GM23338 (cell line): ENCODE measurements around the gene ADGRD1.

Experiments used
- EZH2 ChIP-seq: fragments of 200-600 bp; sonication (generic); IDR thresholded peaks from one replicate; pipeline ENCODE4 v1.8.0; 2017; ENCODE audit warnings: antibody characterized with exemption, mild to moderate bottlenecking, low read depth; ENCODE audit not compliant: unreplicated experiment
- POLR2AphosphoS5 ChIP-seq: IDR thresholded peaks from 2 replicates; pipeline ENCODE4 v1.6.1; 2016; ENCODE audit warnings: antibody characterized with exemption, low read depth
- TF ChIP-seq, protein P1 (sequence below), 2 experiments: fragments of 200-600 bp in 1 of 2; sonication (generic) in 1 of 2; conservative IDR thresholded peaks; 2 replicates each; pipeline versions ENCODE4 v1.5.1 to v1.6.1; 2016 to 2017; ENCODE audit warnings: antibody characterized with exemption in 2 of 2, low read depth in 2 of 2, mild to moderate bottlenecking in 2 of 2, moderate library complexity in 1 of 2

DNA sequence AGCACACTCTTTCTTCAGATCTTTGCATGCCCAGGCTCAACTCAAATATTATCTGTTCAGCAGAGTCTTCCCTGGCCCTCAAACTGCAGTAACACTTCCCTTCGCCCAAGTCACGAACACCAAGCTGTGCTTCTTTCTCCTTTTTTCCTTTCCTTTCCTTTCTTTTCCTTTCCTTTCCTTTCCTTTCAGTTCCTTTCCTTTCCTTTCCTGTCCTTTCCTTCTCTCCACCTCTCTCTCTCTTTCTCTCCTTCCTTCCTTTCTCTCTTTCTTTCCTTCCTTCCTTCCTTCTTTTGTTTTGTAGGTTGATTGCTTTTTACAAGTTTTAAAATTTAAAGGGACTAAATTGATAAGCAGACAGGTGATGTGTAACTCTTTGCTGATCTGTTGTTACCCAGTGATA lies 19.0 kb upstream of the ADGRD1 start:
- TF ChIP-seq, protein P1, sequence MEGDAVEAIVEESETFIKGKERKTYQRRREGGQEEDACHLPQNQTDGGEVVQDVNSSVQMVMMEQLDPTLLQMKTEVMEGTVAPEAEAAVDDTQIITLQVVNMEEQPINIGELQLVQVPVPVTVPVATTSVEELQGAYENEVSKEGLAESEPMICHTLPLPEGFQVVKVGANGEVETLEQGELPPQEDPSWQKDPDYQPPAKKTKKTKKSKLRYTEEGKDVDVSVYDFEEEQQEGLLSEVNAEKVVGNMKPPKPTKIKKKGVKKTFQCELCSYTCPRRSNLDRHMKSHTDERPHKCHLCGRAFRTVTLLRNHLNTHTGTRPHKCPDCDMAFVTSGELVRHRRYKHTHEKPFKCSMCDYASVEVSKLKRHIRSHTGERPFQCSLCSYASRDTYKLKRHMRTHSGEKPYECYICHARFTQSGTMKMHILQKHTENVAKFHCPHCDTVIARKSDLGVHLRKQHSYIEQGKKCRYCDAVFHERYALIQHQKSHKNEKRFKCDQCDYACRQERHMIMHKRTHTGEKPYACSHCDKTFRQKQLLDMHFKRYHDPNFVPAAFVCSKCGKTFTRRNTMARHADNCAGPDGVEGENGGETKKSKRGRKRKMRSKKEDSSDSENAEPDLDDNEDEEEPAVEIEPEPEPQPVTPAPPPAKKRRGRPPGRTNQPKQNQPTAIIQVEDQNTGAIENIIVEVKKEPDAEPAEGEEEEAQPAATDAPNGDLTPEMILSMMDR (conservative IDR thresholded peaks at IDR 0.05; ENCODE audit: low read depth in 2 of 2) = no peak
- TF ChIP-seq EZH2 (no peak), POLR2AphosphoS5 (no peak)
